Chondrocyte (in vitro differentiated cells): ENCODE measurements around the gene SH3BGRL3. TPM values are rescaled to one million over a fixed set of nuclear protein-coding genes. Genes with fewer than 3 reads are reported as not detected.

Source experiments
- DNase-seq: peaks from one replicate; pipeline ENCODE4 v3.0.0; 2021; ENCODE audit warnings: mixed read lengths, low spot score
- H3K27ac Mint-ChIP-seq: one replicate; pipeline ENCODE4 v1.8.0; 2021; ENCODE audit warnings: mild to moderate bottlenecking, moderate library complexity, mixed read lengths; ENCODE audit not compliant: unreplicated experiment
- H3K27me3 Mint-ChIP-seq: 2 replicates; pipeline ENCODE4 v1.8.0; 2021; ENCODE audit warnings: low read depth, mixed read lengths
- H3K36me3 Mint-ChIP-seq: 2 replicates; pipeline ENCODE4 v1.8.0; 2021; ENCODE audit warnings: low read depth, mixed read lengths
- H3K4me1 Mint-ChIP-seq: 2 replicates; pipeline ENCODE4 v1.8.0; 2021; ENCODE audit warnings: low read depth, mild to moderate bottlenecking, mixed read lengths
- H3K4me3 Mint-ChIP-seq: one replicate; pipeline ENCODE4 v1.8.0; 2021; ENCODE audit warnings: mild to moderate bottlenecking, moderate library complexity, mixed read lengths; ENCODE audit not compliant: unreplicated experiment
- H3K9me3 Mint-ChIP-seq: 2 replicates; pipeline ENCODE4 v1.8.0; 2021; ENCODE audit warnings: low read depth, mixed read lengths
- total RNA-seq: library from RNA; stranded (reverse); gene quantifications from 3 replicates; pipeline ENCODE4 v1.2.1, GENCODE V29; 2021
- TF ChIP-seq, protein P1 (sequence below): fragments of 200-600 bp; sonication (generic); IDR thresholded peaks from 2 replicates; pipeline ENCODE4 v1.5.0; 2021; ENCODE audit warnings: antibody characterized with exemption, mild to moderate bottlenecking, moderate library complexity

SH3BGRL3 gene
- total RNA-seq, 1 donor from 2014 or later = 162 TPM

DNA sequence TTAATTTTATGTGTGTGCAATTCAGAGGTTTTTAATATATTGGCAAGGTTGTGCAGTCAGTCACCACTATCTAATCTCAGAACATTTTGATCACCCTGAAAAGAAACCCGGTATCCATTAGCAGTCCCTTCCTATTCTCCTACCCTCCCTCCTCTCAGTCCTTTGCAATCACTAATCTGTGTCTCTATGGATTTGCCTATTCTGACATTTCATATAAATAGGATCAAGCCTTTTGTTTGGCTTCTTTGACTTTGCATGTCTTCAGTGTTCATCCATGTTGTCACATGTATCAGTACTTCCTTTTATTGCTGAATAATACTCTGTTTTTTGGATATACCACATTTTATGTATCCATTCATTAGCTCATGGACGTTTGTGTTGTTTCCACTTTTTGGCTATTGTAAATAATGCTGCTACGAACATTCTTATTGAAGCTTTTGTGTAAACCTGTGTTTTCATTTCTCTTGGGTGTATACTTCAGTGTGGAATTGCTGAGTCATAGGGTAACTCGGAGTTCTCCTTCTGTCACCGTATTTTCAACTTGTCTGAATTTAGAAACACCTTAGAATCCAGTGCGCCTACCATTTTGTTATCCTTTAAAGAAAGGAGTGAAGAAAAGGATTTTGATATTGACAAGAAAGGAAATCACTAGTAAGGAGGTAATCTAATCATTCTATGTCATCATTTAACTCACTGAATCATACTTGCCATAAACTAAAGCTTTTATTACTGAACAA lies 42.5 kb upstream of the SH3BGRL3 start:
- no peaks in the 10 kb centered on the region for H3K9me3 Mint-ChIP-seq
- no peak for DNase-seq
- no peaks in the 10 kb centered on the region for H3K27me3 Mint-ChIP-seq
- peaks cover 47% of the 10 kb centered on the region for H3K4me1 Mint-ChIP-seq
- TF ChIP-seq, protein P1, sequence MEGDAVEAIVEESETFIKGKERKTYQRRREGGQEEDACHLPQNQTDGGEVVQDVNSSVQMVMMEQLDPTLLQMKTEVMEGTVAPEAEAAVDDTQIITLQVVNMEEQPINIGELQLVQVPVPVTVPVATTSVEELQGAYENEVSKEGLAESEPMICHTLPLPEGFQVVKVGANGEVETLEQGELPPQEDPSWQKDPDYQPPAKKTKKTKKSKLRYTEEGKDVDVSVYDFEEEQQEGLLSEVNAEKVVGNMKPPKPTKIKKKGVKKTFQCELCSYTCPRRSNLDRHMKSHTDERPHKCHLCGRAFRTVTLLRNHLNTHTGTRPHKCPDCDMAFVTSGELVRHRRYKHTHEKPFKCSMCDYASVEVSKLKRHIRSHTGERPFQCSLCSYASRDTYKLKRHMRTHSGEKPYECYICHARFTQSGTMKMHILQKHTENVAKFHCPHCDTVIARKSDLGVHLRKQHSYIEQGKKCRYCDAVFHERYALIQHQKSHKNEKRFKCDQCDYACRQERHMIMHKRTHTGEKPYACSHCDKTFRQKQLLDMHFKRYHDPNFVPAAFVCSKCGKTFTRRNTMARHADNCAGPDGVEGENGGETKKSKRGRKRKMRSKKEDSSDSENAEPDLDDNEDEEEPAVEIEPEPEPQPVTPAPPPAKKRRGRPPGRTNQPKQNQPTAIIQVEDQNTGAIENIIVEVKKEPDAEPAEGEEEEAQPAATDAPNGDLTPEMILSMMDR = no peak
- no peaks in the 10 kb centered on the region for H3K36me3 Mint-ChIP-seq
- no peak overlapping the region for H3K4me3 Mint-ChIP-seq
- peak overlapping the region; percentile 63 for H3K27ac Mint-ChIP-seq

- H3K27ac Mint-ChIP-seq = no peak overlapping the region
- H3K36me3 Mint-ChIP-seq = peaks cover 2% of the 10 kb centered on the region
These were observed 40.0 kb upstream of the SH3BGRL3 start for GRCh38 chr1:26239936-26240335.

DNA sequence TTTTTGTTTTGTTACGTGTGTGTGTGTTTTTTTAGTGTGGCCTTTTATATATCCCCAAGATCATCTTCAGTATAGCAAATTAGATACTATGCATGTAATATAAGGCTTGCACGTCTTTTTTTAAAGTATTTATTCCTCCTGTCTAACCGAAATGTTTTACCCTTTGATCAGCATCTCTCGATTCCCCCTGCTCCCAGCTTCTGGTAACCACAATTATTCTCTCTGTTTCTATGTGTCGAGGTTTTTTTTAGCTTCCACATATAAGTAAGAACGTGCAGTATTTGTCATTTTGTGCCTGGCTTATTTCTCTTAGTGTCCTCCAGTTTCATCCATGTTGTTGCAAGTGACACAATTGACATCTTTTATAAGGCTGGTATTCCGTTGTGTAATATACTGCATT lies 27.2 kb upstream of the SH3BGRL3 start:
- H3K27me3 Mint-ChIP-seq = no peaks in the 10 kb centered on the region
- H3K36me3 Mint-ChIP-seq = peaks cover 13% of the 10 kb centered on the region
- H3K4me3 Mint-ChIP-seq = no peak overlapping the region
- H3K27ac Mint-ChIP-seq = no peak overlapping the region
- peaks cover 13% of the 10 kb centered on the region for H3K4me1 Mint-ChIP-seq
- H3K9me3 Mint-ChIP-seq = no peaks in the 10 kb centered on the region
- DNase-seq = no peak
- TF ChIP-seq, protein P1 = no peak

More at GRCh38 chr1:26239936-26240335, 40.0 kb upstream of the SH3BGRL3 start:
- TF ChIP-seq, protein P1 = no peak
- Mint-ChIP-seq H3K4me1 (peaks cover 37% of the 10 kb centered on the region), H3K27me3 (no peaks in the 10 kb centered on the region), H3K9me3 (no peaks in the 10 kb centered on the region), H3K4me3 (no peak overlapping the region)
- DNase-seq = no peak

GRCh38 chr1:26254404-26254803 lies 25.5 kb upstream of the SH3BGRL3 start:
- no peak overlapping the region for H3K4me3 Mint-ChIP-seq
- H3K4me1 Mint-ChIP-seq = peaks cover 13% of the 10 kb centered on the region
- H3K36me3 Mint-ChIP-seq = peaks cover 21% of the 10 kb centered on the region
- DNase-seq = no peak
- no peak overlapping the region for H3K27ac Mint-ChIP-seq
- H3K27me3 Mint-ChIP-seq = no peaks in the 10 kb centered on the region
- H3K9me3 Mint-ChIP-seq = no peaks in the 10 kb centered on the region
- TF ChIP-seq, protein P1 = no peak

DNA sequence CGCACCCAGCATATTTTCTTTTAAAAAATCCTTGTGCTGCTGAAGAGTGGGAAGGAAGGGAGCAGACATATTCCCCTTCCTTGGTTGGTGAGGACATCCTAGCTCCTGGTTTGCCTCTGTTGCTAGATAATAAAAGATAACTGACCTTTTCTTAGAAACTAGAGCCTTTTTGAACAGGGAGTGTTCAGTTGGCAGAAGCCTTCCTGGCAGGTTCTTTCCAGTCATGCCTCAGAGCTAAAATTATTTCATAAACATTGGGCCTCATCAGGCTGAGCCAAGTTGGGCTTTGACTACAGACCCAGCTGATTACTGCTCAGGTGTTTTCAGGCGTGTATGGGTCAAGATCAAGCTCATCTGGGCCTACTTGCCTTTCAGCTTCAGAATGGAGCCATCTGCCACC lies 22.7 kb upstream of the SH3BGRL3 start:
- H3K9me3 Mint-ChIP-seq = no peaks in the 10 kb centered on the region
- H3K4me3 Mint-ChIP-seq = no peak overlapping the region
- no peaks in the 10 kb centered on the region for H3K27me3 Mint-ChIP-seq
- peaks cover 29% of the 10 kb centered on the region for H3K36me3 Mint-ChIP-seq
- TF ChIP-seq, protein P1 = no peak
- DNase-seq = no peak
- H3K27ac Mint-ChIP-seq = no peak overlapping the region
- peaks cover 13% of the 10 kb centered on the region for H3K4me1 Mint-ChIP-seq
